ENCODE data around the gene MAB21L3.
A peak's percentile ranks its signal among the peaks of the same experiment; 100 is the strongest.
"Not testable (repeated sequence)": the region's sequence is repeated elsewhere in the genome, so short reads cannot be mapped to it uniquely, and the experiment has no call there.

Gene MAB21L3

GRCh38 chr1:116131866-116132605 is 20.8 kb downstream of the MAB21L3 start:
- DNase-seq (ENCODE audit: low read depth, low spot score): peak; percentile 84
- peak overlapping the region; percentile 78 for H3K27ac ChIP-seq

DNA sequence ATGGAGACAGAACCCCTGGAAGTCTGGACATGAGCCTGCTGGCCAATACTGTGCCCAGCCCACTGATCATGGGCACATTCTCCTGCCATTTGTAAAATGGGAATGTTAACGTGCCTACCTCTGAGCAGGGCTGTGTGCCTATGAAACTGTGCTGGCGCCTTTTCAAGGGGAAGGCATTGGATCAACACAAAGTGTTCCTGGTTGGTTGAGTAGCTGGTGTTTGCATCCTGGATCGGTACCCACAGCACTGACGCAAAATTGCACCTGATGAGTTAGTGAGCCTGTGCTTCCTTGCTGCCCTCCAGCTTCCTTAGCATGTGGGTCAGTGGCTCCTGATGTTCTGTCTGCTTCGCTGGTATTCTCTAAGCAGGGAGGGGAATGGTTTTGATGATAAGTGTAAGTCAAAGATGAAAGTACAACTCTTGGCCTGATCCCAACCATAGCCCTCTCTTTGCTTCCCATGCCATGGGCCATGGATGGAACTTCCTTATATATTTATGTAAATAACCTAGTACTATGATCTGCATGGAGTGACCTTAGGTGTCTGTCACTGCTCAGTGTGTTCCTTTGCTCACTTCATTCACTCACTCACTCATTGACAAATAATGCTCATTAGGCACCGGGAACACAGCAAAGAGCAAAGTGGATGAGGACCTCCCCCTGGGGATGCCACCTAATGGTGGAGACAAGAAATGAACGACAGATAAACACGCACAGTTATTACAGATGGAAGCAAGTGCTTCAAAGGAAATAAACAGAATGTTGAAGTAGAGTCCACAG is 22.7 kb downstream of the MAB21L3 start:
- no peak overlapping the region for H3K27ac ChIP-seq
- no peak for DNase-seq (ENCODE audit: low read depth, low spot score)

DNA sequence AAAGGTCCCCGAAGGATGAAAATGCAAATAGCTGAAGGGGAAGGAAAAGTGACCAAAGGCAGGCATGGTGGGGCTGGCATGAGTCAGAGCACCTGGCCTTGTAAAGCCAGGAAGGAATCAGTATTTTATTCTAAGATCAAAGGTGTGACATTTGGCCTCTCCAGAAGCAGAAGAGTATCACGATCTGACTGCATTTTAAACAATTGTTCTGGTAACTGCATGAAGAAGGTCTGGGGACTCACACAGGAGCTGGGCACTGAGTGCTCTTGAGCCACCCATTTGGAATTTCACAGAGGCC is 23.2 kb downstream of the MAB21L3 start:
- H3K27ac ChIP-seq: no peak overlapping the region
- no peak for DNase-seq (ENCODE audit: low read depth, low spot score)

GRCh38 chr1:116138277-116138792 is 27.1 kb downstream of the MAB21L3 start:
- DNase-seq (ENCODE audit: low read depth, low spot score): no peak
- peak overlapping the region; percentile 11 for H3K27ac ChIP-seq

- H3K27ac ChIP-seq: no peak overlapping the region
- no peak for DNase-seq (ENCODE audit: low read depth, low spot score)
Measured at GRCh38 chr1:116139592-116140134, 28.5 kb downstream of the MAB21L3 start.

DNA sequence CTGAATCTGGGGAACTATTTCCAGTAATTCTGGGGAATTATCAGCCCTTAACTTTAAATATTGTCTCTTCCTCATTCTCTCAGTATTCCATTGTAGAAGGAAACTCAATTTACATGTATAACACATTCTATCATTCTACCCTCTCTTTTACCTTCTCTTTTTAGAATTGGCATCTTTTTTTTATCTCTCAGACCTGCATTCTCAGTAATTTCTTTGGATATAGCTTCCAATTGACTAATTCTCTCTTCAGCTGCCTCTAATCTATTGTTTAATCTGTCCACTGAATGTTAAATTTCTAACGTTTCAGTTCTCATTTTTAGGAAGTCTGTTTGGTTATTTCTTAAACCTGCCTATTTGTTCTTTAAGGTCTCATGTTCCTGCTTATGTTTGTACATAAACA is 33.0 kb downstream of the MAB21L3 start:
- no peak for DNase-seq (ENCODE audit: low read depth, low spot score)
- no peak overlapping the region for H3K27ac ChIP-seq

GRCh38 chr1:116146447-116147113 is 35.4 kb downstream of the MAB21L3 start:
- not testable (repeated sequence) for H3K27ac ChIP-seq; DNase-seq (ENCODE audit: low read depth, low spot score)

DNA sequence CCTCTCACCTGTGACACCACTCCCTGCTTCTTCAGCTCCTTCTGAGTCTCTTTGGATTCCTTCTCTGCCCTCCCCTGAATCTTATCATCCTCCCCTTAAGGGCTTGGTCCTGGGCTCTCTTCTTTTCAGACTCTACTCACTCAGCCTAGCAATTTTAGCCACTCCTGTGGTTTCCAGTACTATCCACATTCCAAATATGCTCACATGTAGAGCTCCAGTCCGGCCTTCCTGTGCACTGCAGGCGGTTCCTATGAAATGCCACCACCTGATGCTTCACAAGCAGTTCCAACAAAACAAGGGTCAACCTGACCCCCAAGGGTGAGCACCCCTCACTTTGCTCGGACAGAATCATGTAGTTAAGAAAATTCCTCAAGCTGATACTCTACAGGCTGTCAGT is 35.9 kb downstream of the MAB21L3 start:
- DNase-seq (ENCODE audit: low read depth, low spot score): no peak
- H3K27ac ChIP-seq: no peak overlapping the region

GRCh38 chr1:116147972-116148371 is 36.8 kb downstream of the MAB21L3 start:
- H3K27ac ChIP-seq: no peak overlapping the region
- DNase-seq (ENCODE audit: low read depth, low spot score): no peak

DNA sequence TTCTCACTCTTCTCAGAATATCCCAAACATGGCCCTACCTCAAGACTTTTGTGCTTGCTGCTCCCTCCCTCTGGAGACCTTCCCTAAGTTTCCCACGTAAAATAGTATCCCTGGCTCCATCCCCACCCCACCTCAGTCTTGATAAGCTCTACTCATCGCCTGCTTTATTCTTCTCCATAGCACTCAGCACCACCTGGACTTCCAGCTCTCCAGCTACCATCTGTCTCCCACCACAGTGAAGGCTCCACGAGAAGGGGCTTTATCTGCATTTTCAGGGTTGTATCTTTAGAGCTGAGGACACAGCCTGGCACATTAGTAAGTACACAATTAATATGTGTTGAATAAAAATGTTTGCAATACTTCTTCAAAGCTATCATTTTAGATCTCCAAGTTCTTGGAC is 37.8 kb downstream of the MAB21L3 start:
- DNase-seq (ENCODE audit: low read depth, low spot score): no peak
- H3K27ac ChIP-seq: no peak overlapping the region

- H3K27ac ChIP-seq: no peak overlapping the region
- no peak for DNase-seq (ENCODE audit: low read depth, low spot score)
Measured at GRCh38 chr1:116150368-116150767, 39.2 kb downstream of the MAB21L3 start.

GRCh38 chr1:116151739-116152576 is 40.8 kb downstream of the MAB21L3 start:
- no peak for DNase-seq (ENCODE audit: low read depth, low spot score)
- H3K27ac ChIP-seq: no peak overlapping the region

GRCh38 chr1:116152577-116152943 is 41.4 kb downstream of the MAB21L3 start:
- no peak overlapping the region for H3K27ac ChIP-seq
- DNase-seq (ENCODE audit: low read depth, low spot score): no peak

GRCh38 chr1:116152950-116153691 is 41.9 kb downstream of the MAB21L3 start:
- no peak for DNase-seq (ENCODE audit: low read depth, low spot score)
- no peak overlapping the region for H3K27ac ChIP-seq

DNA sequence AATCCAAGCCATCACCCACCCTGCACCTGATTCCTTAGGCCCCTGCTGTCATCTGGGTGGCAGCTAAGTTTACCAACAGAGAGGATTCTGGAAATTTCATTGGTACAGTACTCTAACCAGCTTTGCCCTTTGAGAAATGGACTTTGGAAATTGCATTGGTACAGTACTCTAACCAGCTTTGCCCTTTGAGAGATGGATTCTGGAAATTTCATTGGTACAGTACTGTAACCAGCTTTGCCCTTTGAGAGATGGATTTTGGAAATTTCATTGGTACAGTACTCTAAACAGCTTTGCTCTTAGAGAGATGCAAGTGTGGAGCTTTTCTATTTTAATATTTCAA is 42.5 kb downstream of the MAB21L3 start:
- no peak for DNase-seq (ENCODE audit: low read depth, low spot score)
- H3K27ac ChIP-seq: no peak overlapping the region

- H3K27ac ChIP-seq: no peak overlapping the region
- DNase-seq (ENCODE audit: low read depth, low spot score): no peak
Measured at GRCh38 chr1:116154536-116154935, 43.3 kb downstream of the MAB21L3 start.

DNA sequence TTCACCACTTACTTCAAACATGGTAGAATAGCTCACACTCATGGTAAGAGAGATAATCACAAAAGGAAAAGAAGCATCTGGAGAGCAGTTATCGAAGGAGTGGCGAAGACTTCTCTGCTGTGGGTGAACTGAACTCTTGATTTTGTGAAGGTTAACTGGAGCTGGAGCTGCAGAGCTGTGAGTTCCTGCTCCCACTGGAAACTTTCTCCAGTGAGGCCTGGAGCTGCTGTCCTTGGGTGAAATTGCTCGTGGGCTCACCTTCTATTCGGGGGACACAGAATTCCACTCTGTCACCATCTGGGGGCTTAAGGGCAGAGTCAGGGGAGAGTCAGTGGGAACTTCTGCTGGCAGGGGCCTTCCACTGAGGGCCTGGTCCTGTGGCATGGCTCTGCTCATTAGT is 45.9 kb downstream of the MAB21L3 start:
- no peak for DNase-seq (ENCODE audit: low read depth, low spot score)
- H3K27ac ChIP-seq: no peak overlapping the region

DNA sequence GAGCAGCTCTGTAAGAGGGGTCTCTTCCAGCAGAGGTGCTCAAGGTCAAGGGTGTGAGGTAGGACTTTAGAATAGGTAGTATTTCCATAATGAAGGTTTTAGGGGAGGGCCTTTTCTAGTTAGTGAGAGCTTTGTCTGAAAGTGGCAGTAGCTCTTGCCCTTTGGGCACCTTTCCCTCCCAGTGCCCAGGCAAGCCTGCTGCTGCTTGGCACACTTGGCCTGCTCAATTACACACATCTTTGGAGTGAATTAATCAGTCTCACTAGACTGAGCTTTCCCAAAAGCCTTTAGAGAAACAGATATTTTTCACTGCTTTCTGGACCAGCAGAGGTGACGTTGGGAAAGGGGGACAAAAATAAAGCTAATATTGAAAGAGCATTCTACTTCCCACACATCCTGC is 48.0 kb downstream of the MAB21L3 start:
- no peak for DNase-seq (ENCODE audit: low read depth, low spot score)
- no peak overlapping the region for H3K27ac ChIP-seq

DNA sequence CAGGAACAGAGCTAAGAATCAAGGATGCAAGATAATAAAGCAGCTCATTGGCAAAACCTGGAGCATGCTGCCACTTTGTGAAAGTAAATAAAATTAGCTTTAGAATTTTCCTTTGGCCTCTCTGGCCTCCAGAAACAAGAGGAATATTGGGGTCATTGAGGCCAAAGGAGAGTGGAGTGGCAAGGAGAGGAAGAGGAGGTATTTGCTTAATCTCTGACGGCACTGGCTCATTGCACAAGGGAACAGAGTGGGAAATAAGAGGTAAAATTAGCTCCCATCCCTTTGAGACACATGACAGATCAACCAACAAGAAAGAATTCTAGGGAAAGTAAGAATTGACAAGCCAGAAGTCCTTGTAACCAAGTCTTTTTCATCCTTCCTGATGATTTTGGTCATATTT is 48.4 kb downstream of the MAB21L3 start:
- no peak for DNase-seq (ENCODE audit: low read depth, low spot score)
- no peak overlapping the region for H3K27ac ChIP-seq

DNA sequence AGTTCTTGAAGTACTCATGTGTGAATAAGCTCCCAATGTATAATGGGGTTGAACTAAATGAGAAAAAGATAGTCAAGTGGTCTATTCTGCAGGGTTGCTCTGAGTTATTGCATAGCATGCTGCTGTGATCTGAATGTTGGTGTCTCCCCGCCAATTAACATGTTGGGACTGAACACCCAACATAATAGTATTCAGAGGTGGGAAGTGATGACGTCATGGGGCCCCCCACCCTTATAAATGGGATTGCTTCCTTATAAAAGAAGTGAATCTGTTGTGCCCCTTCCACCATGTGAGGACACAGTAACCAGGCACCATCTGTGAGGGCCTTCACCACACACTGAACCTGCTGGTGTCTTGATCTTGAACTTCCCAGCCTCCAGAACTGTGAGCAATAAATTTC is 50.2 kb downstream of the MAB21L3 start:
- no peak for DNase-seq (ENCODE audit: low read depth, low spot score)

More for the DNA sequence above, 50.2 kb downstream of the MAB21L3 start:
- no peak overlapping the region for H3K27ac ChIP-seq
